MV-4-11 (cell line): Measurements from ENCODE around the gene SPATA6L.
"Not testable (repeated sequence)": the region's sequence is repeated elsewhere in the genome, so short reads cannot be mapped to it uniquely, and the experiment has no call there.

Experiments used
- DNase-seq: peaks from one replicate; lab custom pipeline; 2025; lab: John Stamatoyannopoulos, UW

SPATA6L gene

DNA sequence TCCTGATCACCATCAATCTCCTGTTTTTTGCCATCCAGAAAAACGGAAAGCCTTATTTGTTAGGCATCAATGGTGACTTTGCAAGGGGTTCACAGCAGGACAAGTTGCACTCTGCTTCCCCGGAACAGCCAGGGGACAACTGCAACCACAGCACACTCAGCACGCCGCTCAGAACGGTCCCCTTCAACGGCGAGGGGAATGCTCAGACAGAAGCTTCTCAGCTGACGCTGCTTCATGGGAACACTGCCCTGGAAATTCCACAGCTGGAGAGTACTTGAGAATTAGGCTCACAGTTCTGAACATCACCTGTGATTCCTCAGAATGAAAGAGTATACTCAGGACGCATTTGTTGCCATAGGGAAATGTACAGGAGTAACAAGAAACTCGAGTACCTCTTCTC lies 44.3 kb downstream of the SPATA6L start:
- no peak for DNase-seq

DNA sequence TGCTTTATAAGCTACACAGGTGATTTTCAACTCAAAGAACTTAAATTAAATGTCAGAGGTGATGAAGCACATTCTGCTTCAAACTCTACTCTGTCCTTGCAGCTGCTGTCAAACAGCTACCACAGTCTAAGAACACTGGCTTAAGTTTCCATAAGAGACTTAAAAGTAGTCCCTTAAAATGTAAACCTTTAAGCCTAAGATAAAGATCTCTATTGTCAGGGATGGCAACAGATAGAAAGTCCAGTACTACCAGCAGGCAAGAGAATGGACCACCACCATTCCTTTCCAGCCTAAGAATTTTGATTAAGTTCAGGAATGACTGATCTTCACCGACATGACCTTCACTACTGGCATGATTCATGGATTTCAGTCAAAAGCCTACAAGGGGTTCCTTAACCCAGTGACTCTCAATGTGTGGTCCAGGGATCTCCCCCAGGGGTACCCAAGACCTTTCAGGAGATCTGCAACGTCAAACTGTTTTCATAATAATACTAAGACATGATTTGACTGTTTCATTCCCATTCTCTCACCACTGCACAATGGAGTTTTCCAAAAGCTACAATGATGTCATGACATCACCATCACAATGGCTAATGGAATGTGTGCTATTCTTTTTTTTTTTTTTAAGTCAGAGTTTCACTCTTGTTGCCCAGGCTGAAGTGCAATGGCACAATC lies 45.3 kb downstream of the SPATA6L start:
- DNase-seq: no peak

DNA sequence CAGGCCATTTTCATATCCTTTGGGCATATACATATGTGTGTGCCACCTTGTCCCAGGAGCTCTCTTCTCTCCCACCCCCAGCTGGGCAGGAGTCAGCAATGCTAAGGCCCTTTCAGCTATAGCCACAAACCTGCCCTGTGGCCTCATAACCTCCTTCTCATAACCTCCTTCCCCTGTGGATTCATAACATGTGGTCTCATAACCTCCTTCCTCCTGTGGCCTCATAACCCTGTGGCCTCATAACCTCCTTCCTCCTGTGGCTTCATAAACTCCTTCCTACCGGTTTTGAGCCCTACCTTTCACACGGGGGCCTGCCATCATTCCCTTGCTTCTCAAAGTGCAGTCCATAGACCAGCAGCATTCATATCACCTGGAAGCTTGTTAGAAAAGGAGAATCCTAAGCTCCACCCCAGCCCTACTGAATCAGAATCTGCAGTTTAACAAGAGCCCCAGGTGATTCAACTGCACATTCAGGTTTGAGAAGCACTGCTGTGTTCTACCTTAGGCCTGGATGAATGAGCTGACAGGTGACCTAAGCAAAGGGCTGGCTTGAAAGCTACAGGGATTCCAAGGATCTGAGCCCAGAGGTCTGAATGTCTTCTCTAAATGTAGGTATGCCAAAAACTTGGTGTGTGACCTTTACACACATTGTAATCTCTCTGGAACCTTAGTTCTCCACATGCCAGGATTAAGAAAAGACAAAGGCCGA lies 46.1 kb downstream of the SPATA6L start:
- DNase-seq: peak; percentile 40

DNA sequence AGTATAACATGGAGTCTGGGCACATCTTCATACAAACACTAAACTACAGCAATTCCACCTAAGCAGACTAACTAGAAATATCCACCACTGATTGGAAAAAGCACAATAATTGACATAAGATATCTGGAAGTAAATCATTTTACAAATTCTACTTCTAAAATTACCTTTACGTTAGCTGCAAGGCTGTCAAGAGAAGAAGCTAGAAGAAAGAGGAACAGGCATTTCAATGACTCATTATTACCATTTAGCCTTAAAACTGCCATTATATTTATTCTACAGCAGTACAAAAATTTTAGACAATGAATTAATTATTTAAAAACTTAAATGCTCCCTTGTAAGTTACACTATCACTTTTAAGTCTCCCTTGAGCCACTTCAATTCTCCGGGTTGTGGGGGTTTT lies 47.6 kb downstream of the SPATA6L start:
- DNase-seq: peak; percentile 35

DNA sequence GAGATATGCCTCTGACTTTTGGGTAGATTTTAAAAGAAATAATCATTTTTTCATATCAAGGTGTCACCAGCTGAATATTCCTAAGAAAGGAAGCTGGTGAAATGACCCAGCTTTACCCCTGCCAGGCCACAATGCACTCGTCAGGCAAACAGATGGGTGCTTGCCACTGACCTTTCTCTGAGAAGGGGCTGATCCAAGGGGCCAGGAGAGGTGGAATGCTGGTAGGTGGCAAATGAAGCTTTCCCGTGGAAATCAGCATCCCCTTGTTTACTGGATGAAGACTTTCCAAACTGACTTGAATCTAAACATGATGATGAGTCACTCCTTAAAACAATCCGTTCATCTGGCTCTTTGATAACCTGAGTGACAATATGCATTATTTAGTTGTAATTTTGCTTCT lies 48.5 kb downstream of the SPATA6L start:
- DNase-seq: no peak

DNA sequence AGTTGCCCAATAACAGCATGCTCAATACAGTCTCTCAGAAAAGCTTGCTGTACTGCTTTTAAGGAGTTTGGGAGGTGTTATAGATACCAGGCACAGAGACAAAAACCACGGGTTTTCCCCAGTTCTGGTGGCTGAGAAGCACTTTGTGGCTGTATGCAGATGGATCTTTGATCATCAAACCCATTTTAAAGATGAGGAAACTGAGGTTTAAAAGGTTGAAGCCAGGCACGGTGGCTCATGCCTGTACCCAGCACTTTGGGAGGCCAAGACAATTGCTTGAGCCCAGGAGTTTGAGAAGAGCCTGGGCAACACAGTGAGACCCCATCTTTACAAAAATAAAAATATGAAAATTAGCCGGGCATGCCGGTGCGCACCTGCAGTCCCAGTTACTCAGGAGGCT lies 50.5 kb downstream of the SPATA6L start:
- no peak for DNase-seq

DNA sequence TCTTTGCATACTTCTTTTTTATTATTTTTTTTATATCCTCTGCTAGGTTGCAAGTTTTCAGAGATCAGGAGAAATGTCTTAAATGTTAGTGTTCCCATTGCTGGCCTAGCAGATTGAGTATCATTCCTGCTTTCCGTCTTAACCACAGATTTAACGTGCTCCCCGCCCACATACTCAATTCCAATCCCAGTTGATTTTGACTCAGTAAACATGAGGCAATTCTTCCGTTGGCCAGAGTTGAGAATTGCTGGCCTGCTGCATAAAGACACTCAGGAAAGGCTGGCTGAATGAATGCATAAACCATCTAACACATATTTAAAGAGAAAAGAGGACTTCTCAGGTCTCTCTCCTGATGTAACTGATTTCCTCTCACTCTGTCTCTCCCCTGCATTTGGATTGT lies 51.0 kb downstream of the SPATA6L start:
- DNase-seq: no peak

DNA sequence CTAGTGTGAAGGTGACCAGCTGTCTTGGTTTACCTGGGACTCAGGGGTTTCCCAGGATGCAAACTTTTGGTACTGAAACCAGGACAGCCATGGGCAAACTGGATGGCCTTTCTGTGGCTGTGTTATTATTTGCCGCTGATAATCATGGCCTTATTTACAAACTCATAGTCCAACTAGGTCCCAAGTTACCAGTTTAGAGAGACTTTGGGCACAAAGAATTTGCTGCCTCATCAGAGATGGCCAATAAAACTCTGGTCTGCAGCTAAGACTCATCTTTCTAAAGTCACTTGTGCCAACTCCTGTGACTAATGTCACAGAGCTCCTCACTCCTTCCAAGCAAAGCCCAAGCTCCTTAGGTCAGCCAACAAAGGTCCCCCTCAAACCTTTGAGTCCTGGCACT lies 51.7 kb downstream of the SPATA6L start:
- no peak for DNase-seq

DNA sequence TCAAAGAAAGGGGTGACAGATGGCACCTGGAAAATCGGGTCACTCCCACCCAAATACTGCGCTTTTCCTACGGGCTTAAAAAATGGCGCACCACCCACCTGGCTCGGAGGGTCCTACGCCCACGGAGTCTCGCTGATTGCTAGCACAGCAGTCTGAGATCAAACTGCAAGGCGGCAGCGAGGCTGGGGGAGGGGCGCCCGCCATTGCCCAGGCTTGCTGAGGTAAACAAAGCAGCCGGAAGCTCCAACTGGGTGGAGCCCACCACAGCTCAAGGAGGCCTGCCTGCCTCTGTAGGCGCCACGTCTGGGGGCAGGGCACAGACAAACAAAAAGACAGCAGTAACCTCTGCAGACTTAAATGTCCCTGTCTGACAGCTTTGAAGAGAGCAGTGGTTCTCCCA lies 60.2 kb downstream of the SPATA6L start:
- DNase-seq: not testable (repeated sequence)

DNA sequence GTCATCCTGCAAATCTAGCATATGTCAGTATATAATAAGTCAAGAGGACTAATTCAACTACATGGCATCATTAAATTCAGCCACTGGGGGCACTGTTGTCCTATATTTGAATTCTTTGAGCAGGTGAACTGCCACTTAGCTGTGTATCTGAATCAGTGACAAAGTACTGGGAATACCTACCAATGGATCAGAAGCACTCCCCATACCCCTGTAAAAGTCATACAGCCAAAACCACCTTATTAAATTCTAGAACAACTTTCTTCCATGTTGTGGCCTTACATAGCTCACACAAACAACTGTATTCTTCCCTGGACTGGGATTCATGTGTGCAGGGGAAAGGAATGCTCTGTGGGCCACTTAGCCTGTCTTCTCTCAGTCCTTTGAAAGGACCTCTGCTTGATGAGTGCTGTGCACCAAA lies 61.6 kb downstream of the SPATA6L start:
- peak; percentile 40 for DNase-seq

DNA sequence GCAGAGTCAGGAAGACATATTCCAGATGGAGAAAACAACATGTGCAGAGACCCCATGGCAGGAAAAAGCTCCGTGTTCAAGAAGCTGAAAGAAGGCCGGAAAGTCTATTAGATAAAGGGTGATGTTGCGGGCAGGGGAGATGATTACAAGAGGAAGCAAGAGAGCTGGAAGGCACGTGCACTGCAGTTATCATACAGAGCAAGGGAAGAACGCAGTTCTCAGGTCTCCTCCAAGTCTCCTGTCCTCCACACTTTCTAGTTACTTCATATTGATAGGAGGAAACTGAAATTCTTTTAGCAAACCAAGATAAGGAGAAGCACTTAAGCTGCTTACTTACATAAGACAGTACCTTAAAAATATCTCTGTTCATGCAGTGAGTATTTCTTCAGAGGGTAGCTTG lies 62.5 kb downstream of the SPATA6L start:
- no peak for DNase-seq

DNA sequence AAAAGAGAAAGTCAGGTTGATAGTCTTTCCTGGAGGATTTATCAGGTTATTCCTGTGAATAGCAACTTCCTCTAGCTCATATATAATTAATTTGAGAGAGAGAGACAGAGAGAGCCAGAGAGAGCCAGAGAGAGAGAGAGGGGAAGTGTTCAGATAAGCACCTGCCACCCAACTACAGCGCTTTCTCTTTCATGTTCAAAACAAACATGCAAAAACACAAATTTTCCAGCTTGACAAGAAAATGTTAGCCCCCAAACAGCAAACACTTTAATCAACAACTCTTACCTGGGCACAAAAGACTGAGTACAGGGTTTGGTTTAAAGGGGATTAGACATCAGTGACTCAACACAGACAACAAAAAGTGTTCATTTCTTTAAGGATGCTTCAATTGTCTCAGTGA lies 65.9 kb downstream of the SPATA6L start:
- DNase-seq: no peak

DNA sequence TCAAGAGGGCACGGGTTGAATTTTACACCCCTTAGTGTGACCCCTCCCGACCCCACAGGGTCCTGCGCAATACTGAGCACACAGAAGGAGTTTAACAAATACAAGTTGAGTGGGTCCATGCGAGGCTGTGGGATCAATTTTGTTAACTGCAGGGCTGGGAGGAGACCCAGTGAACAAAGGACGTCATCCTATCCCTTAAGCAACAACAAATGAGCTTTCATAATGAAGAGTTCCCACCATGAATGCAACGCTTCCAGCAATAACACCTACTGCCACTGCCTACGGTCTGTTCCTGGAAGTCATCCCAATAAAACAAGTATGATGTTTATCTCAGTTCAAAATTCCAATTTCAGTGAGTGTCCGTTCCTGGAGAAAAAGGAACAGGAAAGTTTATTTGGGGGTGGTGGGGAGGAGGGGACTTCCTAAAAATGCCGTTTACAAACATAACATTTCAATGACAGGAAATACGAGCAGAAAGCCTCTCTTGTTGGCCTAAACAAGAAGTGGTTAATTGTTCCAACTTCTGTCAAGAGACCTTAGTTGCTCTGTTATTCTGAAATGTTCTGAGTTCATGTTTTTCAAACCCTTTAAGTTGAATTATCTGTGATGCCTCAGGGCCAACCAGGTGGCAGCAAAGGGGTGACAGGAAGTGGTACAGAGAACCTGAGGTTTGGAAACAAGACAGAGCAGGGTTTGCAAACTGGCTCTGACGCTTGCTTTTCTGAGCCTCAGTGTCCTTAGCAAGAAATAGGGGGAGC lies 69.9 kb downstream of the SPATA6L start:
- no peak for DNase-seq

DNA sequence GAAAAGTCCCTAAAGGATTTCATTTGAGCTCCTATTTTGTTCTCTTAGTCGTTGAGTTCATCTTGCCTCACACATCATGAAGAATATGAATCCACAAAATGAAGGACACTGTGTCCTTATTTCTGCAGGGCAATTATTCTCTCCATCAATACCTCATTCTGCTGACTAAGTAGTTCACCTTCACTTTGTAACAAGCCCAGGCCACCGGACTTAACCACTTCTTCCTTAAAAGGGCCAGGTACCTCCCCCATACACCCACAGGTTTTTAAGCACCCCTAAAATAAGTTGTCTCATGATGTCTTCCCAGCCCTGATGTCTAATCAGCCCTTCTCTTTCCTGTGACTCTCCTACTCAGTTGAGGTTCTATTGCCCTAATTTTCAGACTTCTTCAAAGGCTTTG lies 71.3 kb downstream of the SPATA6L start:
- DNase-seq: no peak

DNA sequence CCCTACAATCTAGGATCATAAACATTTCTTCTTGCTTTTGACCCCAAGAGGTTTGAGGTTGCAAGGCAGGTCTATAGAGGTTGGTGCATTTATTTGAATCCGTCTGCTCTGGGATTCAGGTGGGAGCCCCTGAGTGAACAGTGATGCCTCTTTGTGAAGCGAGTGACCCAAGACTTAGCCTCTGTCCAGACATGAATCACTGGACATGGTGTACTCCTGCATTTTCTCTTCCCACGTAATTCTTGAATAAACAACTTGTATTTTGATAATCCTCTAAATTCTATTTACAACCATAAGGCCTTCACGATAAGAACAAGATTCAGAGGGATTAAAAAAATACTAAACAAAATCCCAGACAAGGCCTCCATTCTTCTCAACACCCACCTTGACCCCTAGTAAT lies 71.7 kb downstream of the SPATA6L start:
- DNase-seq: no peak

DNA sequence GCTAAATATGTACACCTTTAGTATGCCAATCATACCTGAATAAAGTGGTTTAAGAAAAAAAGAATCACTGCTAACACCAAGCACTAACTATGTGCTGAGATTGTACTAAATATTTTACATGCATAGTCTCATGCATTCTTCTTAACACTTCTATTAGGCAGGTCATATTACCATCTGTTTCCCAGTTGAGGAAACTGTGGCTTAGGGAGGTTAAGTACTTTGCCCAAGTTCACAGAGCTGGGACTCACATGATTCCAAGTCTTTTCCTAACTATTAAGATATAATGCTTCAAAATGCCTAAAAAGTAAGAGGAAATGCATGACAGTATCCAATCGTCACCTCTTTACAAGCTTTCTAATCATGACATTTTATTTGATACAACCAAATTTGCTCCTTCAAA lies 73.4 kb downstream of the SPATA6L start:
- DNase-seq: no peak

DNA sequence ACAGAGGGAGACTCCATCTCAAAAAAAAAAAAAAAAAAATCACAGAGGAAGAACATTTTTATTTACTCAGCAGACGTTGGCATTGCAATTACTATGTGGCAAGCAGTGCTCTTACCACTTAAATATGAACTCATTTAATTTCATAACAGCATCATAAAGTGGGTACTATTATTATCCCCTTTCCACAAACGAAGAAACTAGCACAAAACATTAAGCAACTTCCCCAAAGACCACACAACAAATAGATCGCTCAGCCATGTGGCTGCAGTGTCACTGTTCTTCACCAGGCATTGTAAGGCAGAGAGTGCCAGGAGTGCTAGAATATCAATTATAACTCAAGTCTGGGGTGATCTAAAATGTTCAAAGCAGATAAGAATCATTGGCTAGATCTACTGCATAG lies 74.0 kb downstream of the SPATA6L start:
- peak; percentile 83 for DNase-seq

DNA sequence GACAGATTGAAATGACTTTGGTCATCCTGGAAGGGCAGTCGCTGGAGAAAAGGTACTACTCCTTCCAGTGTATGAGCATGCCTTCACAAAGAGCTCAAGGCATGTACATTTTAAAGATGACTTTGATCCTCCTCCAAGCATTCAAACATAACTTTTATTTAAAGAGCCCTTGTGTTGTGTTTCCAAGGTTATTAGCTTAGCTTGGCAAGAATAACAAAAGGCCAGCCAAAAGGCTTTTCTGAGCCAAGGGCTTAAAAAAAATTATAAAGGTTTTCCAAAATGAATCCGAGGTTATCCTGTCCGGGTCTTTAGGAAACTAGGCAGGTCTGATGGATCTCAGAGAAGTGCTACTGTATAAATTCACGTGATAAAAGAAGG lies 75.2 kb downstream of the SPATA6L start:
- DNase-seq: no peak

DNA sequence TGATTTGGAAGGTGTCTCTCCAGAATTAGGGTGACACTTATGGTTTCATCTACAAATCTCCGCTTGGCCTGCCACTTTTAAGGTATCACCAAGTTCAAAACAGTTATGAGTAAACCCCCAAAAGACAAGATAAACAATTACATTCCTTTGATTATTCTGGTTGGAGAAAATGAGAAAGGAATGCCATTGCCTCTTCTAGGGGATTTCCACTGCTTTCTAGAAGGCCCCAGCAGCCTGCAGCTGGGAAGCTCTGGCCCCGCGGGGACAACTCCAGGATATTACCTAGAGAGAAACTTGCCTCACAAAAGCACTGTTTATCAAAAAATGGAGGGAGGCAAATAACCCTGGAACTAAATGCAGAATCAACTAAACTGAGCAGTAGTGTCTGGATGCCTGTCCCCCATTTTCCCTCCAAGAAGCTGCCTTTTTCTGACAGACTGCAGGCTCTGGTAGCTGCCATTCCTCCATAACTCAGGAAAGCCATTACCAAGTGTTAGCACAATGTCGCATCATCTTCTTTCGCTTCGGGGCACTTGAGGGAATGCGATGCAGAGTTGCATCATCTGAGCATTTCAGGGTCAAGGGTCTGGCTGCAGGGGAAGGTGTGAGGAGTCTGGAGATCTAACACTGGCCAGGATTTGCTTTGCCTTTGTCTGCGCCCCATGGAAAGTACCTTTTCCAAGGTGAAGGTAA lies 75.7 kb downstream of the SPATA6L start:
- DNase-seq: no peak

DNA sequence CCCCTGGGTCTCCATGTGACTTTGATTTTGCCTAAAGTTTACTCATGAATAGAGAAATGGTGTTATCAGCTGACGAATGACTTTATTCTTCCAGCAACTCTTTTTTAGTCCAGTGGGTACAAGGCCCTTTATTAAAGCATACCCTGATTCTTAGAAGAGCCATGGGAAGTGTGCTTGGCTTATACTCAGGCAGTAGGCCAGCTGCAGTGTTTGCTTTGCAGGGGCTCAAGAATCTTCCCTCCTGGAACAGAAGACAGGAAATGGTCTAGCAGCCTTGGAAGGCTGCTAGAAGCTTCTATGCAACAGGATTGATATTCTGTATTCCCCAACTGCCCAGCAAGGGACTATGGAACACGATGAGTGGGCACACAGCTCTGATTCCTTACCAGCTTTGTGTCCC lies 77.6 kb downstream of the SPATA6L start:
- DNase-seq: no peak

DNA sequence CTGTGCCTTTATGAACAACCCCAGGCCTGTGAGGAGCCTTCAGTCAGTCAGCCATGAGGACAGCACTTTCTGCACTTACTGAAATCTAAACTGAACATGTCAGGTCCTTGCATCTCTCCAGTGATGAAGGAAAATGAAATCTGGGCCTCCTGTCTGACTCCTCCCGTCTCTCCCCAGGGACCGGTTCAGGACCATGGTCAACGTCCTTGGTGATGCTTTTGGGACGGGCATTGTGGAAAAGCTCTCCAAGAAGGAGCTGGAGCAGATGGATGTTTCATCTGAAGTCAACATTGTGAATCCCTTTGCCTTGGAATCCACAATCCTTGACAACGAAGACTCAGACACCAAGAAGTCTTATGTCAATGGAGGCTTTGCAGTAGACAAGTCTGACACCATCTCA lies 81.1 kb downstream of the SPATA6L start:
- DNase-seq: no peak

DNA sequence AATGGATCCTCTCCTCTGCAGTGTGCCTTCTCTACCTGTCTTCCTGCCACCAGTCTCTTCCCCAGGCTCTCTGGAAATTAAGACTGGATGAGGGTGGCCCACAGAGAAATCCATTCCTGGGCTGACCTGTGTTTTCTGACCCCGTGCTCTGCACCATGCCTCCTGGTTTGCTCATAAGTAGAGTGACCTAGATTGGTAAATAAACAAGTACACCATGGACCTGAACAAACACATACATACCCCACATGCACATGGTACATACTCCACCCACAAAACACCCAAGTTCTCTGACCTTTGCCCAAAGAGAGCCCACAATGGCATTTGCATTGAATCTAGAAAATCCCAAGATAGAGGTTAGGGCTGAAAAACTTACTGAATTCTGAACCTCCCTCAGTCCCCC lies 81.6 kb downstream of the SPATA6L start:
- DNase-seq: no peak

DNA sequence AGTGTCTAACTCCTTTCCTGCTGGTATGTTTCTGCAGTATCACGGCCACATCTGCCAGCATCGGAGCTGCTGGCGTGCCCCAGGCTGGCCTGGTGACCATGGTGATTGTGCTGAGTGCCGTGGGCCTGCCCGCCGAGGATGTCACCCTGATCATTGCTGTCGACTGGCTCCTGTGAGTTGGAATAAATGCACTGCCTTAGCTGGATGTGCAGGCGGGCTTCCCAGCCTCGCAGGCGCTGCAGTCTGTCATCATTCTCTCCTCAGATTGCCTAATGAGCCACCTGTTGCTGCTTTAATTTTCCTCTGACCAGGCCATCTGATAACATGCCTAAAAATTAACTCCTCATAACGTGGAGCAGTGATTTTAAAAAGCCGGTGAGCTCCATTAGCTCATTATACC lies 83.3 kb downstream of the SPATA6L start:
- DNase-seq: no peak
